ENCODE measurements around the gene BMP5.

BMP5 gene

GRCh38 chr6:55874316-55874715 lies 1.1 kb downstream of the BMP5 start:
- no peak for DNase-seq

DNA sequence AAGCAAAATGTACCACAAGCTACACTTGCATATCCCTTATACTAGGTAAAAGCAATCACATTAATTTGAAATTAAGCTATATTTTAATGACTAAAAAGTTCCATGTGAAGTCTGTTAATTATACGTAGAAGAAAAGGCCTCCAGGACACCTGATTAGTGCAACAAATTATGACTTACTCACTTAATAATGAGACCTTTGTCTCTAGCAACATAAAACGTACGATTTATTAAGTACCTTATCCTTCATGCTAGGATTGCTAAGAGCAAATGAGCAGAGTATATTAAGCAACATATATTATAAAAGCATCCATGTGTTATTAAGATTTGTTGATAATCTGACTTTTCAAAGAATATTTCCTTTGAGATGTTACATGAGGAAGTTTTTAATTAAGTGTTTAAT lies 2.5 kb downstream of the BMP5 start:
- DNase-seq = no peak

- no peak for DNase-seq
Observed at GRCh38 chr6:55870181-55870813, 5.1 kb downstream of the BMP5 start.

GRCh38 chr6:55869674-55870073 lies 5.7 kb downstream of the BMP5 start:
- DNase-seq = no peak

DNA sequence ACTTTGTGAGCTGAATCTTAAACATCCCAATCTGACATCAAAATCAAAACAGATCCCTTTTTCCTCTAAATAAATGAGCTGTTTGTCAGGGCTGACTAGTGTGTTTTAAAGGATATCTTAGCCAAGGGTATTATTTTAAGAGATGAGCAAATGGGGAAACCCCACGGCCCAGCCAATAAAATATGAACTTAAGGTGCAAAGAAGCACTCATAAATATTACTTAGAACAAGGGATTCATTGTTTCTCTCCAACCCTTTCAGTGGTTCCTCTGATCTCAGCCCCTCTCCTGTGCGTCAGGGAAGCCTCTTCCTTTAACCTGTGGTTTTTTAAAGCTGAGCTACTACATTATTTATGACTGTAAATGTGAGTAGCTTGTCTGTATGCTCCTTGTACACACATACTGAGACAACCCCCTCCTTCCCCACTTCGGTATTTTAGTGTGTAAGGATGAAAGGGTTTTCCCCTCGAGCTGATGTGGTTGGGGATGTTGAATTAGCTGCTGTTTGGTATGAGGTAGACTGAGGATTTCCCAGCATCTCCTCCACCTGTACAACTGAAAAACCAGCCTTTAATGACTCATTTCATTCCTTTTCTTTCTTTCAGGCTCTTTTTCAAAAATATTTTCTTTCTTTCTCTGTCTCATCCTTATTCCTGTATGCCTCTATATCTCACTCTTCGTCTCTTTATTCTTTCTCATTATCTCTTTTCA lies 6.5 kb downstream of the BMP5 start:
- DNase-seq = no peak

DNA sequence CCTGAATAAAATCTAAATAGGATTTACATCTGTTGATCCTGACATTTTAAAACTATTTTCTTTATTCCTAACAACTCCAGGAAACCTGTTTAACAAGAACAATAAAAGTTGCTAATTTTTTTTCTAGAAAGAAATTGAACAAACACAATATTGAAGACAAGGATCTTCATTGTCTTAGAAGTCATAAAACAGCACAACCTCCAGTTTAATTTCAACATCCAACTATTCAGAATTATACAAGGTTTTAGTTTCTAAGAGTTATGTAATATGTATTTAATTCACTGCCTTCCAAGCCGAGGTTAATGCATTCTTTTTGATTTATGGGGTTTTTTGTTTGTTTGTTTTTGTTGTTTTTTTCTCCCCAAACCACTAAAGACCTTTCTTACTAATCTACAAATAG lies 7.2 kb downstream of the BMP5 start:
- no peak for DNase-seq

DNA sequence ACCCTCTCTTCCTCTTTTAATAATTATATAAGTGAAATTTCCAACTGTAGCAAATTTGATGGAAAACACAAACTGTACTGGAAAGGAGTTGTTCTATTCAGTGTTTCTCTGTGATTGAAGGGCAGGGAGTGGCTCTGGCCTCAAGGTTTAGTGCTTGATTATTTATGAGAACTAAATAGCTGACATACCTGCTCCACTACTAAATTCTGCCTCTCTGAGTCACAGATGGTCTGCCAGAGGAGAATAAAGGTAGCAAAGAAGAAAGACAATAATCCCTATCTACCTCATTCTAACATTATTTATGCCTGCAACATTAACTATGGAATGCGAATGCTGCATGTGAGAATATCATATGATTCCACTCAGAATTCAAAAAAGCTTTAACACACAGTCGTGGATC lies 9.3 kb downstream of the BMP5 start:
- DNase-seq = no peak

- no peak for DNase-seq
Observed at GRCh38 chr6:55853008-55854001, 22.1 kb downstream of the BMP5 start.

- DNase-seq = no peak
Observed at GRCh38 chr6:55841341-55841740, 34.0 kb downstream of the BMP5 start.

DNA sequence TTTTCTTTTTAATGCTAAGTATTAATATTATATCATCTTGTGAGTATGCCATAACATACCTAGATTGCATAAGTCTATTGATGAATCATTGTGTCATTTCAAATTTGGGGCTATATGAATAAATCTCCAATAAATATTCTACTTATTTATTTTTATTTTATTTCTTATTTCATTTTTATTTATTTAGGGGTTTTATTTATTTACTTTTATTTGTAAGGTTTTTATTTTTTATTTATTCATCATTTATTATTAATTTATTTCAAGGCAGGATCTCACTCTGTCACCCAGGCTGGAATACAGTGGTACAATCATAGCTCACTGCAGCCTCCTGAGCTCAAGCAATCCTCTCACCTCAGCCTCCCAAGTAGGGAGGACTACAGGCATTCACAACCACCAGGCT lies 36.3 kb downstream of the BMP5 start:
- no peak for DNase-seq

GRCh38 chr6:55836945-55837344 lies 38.4 kb downstream of the BMP5 start:
- no peak for DNase-seq

DNA sequence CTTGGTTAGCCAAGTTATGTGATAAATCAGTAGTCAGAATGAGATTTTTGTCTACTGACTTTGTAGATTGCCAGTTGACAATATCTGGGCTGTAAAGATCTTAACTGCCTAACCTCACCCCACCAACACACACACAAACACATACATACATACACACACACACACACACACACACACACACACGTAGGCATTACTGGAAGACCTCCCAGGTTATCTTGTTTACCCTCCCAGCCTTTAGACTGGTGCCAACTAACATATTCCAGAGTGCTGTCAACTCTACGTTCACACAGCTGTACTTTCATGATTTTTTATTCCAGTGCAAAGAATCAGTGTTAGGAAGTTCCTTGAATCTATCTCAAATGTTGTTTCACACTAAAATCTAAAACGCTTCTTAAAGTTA lies 38.9 kb downstream of the BMP5 start:
- no peak for DNase-seq

GRCh38 chr6:55835220-55835619 lies 40.2 kb downstream of the BMP5 start:
- no peak for DNase-seq

- no peak for DNase-seq
Observed at GRCh38 chr6:55833284-55833683, 42.1 kb downstream of the BMP5 start.

GRCh38 chr6:55827818-55828522 lies 47.4 kb downstream of the BMP5 start:
- no peak for DNase-seq

DNA sequence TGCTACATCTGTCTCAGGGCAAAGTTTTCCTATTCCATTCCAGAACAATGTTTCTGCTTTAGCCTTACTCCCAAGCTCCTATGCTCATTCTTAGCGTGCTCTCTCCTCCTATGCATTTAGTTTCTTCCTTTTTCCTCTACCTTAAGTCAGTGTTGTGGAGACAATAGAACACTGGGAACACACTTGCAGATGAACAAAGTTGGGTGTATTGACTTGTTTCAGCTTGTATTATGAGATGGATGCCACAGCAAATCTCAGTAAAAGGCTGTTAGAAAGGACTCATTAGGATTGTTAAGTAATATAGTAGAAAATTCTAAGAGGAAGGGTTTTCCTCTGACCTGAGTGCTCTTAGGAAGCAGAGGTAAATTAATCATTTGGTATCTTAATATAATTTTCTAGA lies 48.4 kb downstream of the BMP5 start:
- DNase-seq = no peak

GRCh38 chr6:55825402-55826051 lies 49.9 kb downstream of the BMP5 start:
- peak in 1 of 51 donors; percentile 34 for DNase-seq

GRCh38 chr6:55822815-55823214 lies 52.6 kb downstream of the BMP5 start:
- DNase-seq = no peak

GRCh38 chr6:55822005-55822404 lies 53.4 kb downstream of the BMP5 start:
- DNase-seq = no peak

DNA sequence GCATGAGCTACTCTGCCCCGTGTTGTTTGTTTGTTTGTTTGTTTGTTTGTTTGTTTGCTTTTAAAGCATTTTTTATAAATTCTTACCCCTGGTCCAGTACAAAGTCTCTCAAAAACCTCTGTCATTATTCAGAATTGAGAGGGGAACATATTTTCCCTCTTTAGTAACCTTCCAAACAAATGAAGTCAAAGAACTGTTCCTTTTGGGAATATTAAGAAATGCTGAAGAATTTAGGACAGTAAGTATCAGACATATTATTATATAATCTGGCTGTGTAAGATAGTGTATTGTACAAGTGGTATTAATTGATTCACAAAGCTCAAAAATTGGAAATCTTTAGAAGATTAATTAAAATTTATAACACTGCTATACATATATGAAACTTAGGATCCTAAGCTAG lies 54.7 kb downstream of the BMP5 start:
- DNase-seq = no peak

- DNase-seq = no peak
Observed at GRCh38 chr6:55819811-55820210, 55.6 kb downstream of the BMP5 start.
